OCI-LY3 (cell line): Measurements from ENCODE around the gene SUN5.

Experiments used
- CTCF ChIP-seq: fragments of 200-600, 300-600 bp; sonication (generic); IDR thresholded peaks from 2 replicates; pipeline ENCODE4 v1.5.1; 2014; ENCODE audit warnings: antibody characterized with exemption, low read length, low read depth
- EZH2phosphoT487 ChIP-seq: fragments of 200-600 bp; shearing (Covaris generic); IDR thresholded peaks from 2 replicates; pipeline ENCODE4 v1.6.1; 2018; ENCODE audit warnings: antibody characterized with exemption, mixed run types, low read depth

GRCh38 chr20:32977281-32978008, 26.8 kb downstream of the SUN5 start:
- TF ChIP-seq CTCF (no peak), EZH2phosphoT487 (no peak)
